Stimulated activated CD8-positive, alpha-beta memory T cell treated with anti-CD3 and anti-CD28 coated beads, Interleukin-7, amount 100 ng/mL, for 24 hours (primary cell): ENCODE measurements around the gene NAA10.

ENCODE experiments used
- DNase-seq: peaks from one replicate; pipeline ENCODE4 v3.0.0-alpha.2; 2020; ENCODE audit warnings: low read depth

NAA10 gene

DNA sequence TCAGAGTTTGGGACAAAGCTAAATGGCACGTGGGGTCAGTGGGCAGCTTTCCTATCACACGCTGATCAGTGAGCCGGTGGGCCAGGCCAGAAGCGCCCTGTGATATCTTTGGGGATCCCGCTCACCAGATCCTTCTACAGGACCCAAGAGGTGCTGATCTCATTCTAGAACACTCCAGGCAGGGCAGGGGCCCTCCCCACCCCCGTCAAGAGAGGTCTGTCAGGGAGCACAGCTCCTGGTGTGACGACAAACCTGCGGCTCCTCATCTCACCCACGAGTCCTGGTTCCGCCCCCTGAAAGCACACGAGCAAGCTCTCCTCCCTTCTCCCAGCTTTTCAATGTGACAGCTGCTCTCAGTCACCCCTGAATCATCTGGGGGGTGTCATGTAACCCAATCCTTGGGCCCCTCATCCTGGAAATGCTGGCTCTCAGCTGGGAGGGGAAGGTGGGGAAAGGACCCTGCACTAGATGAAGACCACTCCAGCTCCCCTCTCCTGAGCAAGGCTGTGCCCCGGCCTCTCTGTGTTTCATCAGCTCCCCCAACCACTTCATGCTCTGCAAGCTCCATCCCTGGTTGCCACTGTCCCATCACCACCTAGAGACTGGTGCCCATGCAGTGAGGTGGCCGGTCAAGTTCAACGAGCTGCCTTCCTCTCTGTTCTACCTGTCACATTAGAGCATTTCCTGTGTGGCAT is 32.2 kb upstream of the NAA10 start:
- no peak for DNase-seq

DNA sequence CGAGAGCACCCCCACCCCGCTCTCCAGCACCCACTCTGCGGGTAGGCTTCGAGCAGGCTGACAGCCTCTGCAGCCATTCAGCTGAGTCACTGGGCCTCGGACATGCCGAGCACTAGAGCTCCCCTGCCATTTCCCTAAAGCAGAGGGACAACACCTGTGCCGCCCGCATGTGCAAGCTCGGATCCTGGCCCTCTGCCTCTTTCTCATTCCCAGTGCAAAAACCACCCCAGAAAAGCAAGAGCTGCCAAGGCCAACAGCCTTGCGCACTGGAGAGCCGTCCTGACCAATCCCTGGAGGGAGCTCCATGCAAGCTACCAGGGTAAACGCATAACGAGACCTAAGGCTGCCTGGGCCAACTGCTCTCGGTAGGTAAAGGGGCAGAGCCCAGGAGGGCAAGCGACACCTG is 31.4 kb upstream of the NAA10 start:
- no peak for DNase-seq

DNA sequence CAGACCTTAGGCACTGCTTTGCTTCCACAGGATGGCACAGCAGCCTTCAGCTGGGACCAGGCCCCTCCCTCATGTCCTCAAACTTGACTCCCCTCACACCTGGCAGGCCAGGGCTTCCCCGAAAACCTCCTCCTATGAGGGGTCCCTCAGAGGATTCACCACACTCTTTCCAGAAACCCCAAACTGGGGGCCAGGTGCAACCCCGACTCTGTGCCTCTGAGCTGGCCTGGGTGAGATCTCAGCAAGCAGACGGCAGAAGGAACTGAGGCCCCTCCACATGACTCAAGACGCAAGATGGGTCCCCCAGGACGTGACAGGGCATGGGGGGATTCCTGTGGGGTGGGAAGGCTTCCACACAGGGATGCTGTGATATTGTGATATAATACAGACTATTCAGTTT is 30.6 kb upstream of the NAA10 start:
- no peak for DNase-seq

DNA sequence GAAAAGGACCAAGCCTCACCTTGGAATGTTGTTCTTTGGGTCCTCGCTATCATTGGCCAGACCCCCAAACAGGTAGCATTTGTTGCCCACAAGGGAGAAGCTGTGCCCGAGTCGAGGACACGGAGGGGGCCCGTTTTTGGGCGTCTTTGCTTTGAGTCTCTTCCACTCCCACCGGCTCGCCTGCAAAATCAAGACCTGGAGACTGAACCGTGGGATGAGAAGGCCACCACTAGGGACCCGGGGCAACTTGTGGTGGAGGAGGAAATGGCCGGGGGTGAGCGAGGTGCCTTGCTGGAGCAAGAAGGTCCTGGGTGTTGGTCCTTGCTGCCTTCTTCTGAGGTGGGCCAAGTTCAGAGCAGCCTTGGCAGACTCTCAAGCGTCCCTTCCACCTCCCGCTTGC is 29.3 kb upstream of the NAA10 start:
- no peak for DNase-seq

DNA sequence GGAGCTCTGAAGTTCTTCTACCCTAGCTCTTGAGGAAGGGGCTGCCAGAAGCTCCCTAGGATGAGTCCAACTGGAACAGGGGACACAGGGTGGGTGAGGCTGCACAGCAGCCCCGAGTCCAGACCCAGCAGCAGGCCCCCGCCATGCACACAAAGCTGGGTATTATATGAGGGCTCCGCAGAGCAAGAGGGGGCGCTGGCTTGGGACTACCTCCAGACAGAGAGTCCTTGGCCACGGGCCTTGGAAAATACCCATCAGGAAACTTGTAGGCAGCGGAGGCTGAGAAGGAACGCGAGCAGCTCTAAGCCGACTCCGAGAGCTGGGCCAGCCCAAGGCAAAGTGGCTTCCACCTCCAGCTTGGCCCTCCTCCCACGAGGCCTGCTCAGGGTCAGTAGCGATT is 28.7 kb upstream of the NAA10 start:
- no peak for DNase-seq

DNA sequence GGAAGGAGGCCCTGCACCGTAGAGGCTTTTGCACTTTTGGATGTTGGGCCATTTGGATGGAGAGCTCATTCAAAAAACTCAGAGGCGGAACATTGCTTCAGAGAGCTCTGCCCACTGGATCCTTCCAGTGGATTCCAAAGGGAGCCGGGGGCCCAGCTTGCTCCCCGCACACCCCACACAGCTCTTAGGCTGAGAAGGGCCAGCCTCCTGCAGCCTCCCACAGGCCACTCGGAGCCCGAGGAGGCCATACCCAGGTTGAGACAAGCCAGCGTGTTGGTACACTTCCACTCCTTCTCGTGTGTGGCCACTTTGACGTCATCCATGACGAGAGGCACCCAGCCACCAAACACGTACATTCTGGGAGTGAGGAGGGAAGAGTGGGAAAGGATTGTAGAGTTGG is 26.5 kb upstream of the NAA10 start:
- no peak for DNase-seq

DNA sequence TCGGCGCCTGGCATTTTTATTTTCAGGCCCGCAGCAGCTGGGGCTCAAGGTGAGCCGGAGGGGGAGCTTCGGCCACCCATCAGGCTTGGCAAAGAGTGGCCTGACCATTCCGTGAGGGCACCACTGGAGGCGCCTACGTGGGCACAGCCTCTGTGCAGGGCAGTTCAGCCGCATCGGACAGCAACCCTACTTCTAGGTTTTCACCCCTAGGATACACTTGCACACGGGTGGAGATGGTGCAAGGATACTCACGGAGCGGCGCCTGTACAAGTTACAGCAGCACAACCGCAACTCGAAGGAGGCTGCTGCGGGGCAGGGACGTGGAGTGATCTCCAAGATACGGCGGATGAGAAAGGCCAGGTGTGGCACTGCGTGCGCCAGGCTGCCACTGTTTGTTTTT is 25.9 kb upstream of the NAA10 start:
- DNase-seq: no peak

DNA sequence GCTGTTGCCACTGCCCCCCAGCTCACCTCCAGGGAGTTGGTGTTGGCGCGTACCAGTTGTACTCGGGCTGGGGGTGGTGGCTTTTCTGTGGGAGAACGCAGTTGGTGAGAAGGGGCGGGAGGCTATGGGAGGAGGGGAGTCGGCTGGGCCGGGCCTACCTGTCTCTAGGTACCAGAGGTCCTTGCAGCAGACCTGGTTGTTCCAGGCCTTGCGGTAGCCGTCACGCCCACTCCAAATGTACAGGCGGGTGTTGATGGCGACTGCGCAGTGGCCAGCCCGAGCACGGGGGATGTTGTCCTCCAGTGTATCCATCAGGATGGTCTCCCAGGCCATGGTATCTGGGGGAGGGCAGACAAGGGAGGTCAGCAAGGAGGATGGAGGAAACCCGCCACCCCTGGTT is 25.2 kb upstream of the NAA10 start:
- DNase-seq: no peak

DNA sequence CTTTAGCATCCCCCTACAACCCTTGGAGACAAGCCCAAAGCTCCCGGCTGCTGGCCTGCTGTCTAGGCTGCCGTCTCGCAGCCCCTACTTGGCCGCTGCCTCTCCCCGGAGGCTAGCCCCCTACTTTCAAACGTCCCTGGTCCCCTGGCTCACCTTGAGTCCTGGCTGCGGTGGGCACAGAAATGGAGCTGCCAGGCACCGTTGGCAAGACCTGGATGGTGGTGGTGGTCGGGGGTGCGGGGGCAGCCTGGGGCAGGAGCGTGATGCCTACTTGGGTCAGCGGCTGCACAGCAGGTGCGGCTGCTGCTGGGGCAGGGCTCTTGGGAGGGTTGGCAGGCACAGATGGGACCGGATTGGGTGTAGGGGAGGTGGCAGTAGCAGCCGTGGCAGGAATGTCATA is 24.8 kb upstream of the NAA10 start:
- no peak for DNase-seq

DNA sequence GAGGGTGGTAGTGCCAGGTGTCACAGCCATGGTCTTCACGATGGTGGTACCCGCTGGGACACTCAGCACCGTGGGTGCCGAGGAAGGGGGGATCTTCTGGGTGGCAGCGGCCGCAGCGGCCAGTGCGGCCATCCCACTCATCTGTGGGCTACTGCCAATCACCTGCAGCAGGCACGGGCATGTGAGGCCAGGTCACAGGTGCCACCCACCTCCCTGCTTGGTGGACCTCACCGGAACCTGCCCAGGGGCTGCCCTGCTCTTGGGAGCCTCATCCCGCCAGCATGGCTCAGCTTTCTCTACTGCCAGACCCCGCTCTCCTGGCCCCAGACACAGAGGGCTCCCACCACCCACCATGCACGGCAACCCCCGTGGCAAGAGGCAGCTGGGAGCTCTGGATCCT is 23.8 kb upstream of the NAA10 start:
- no peak for DNase-seq

DNA sequence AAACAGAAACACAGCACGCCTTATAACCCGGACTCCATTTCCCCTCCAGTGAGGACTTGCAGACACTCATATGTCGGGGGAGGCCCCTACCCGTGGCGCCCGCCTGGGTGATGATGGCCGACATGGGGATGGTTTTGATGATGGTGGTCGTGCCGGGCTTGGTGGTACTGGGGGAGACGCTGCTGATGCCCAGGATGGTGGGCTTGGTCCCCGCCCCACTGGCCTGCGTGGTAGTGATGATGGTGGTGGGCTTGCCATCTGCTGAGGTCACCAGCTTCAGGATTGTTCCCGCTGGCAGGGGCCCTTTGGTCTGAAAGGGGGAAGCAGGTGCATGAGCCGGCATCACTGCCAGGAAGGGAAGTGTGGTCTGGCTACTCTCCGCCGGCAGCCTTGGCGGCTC is 22.4 kb upstream of the NAA10 start:
- DNase-seq: no peak

DNA sequence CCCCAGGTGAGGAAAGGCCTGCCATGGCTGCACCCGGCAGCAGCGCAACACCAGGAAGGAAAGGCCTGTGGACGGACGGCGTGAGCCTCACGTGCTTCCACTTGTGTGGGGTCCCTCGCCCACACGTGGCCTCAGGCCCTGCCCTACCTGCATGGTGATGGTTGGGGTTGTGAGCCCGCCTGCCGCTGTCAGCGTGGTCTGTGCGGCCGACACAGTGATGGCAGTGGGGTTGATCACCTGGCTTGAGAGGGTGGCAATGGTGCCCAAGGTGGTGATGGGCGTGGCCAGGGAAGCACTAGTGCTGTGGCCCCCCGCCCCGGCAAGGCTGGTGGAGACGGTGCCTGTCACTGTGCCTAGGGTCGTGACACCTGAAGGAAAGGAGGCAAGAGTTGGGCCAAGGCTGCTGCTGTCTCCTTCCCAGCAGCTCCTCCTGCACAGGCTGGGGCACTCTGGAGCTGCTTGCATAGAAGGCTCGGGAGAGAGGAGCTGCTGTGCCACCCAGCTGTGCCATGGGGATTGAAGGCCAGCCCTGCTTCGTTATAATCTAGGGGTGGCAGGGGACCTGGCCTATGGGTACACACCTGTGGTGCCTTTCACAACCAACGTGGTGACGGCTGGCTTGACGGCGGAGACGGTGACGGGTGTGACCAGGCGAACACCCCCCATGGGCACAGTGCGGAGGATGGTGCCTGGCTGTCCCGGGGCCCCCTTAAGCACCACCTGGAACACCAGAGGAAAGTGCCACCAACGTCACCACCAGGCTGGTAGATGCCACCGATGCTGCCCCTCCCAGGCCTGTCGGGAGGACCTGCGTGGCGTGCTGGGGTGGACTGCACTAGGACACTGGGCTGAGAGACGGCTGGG is 21.4 kb upstream of the NAA10 start:
- no peak for DNase-seq

DNA sequence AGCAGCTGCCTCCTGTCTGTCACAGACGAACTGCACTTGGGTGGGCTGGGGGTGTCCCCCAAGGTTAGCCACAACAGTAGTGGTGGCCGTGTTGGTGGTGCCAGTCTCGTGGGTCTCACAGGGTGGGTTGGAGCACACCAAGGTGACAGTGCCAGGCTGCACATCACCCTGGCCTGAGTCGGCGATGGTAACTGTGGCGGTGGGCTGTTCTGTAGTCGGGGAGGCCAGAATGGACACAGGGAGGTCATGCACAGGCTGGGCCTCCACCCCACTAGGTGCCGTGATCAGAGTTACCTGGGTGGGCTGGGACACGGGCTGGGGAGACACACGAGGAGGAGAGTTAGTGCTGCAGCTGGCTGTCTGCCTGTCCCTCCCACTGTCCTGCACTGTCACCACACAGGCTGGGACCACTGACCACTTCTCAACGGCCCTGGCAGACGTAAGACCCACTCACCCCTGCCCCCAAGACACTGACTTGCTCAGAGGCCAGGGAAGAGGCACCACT is 20.4 kb upstream of the NAA10 start:
- no peak for DNase-seq

DNA sequence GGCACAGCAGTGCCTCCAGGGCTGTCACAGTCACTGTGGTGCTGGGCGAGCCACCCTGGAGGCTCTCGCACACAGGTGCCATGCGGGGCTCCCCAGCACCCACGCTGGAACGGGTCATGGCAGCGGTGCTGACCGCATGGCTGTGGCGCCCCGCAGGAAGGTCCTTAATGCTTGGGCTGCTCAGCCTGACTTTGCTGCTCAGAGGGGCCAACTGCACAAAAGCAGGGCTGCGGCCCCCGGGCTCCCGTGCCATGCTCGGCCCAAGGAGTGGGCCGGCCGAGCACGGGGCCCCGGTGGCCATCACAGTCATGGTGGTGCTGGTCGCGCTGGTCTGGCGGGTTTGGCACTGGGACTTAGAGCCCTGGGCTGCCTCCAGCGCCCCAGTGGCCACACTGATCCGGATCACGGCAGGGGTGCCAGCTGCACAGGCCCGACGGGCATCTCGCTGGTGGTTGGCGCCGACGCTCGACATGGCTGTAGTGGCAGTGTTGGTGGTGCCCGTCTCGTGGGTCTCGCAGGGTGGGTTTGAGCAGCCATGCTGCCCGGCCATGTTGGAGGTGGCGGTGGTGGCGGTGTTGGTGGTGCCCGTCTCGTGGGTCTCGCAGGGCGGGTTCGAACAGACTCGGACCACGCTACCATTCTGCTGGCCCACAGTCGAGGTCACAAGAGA is 19.9 kb upstream of the NAA10 start:
- no peak for DNase-seq

DNA sequence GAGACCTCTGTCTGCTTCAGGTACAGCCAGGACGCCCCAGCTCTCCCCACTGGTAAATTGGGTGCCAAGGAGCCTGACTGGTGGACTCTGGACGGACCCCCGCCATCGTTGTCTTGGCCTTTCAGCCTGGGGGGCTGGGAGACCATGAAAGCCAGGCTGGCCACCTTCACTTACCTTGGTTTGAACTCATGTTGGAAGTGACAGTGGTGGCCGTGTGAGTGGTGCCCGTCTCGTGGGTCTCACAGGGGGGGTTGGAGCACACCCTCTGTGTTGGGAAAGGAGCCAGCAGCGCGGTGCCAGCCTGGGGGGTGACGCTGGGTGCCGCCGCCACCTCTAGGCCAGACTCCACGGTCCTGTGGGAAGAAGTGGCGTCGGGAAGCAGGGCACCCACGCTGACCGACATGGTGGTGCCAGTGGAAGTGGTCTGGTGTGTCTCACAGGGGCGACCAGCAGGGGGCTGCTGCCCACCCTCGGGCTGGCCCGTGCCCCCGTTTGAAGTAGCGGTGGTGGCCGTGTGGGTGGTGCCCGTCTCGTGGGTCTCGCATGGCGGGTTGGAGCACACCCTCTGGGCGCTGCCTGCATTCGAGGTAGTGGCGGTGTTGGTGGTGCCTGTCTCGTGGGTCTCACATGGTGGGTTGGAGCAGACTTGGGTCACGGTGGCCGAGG is 19.2 kb upstream of the NAA10 start:
- DNase-seq: no peak

DNA sequence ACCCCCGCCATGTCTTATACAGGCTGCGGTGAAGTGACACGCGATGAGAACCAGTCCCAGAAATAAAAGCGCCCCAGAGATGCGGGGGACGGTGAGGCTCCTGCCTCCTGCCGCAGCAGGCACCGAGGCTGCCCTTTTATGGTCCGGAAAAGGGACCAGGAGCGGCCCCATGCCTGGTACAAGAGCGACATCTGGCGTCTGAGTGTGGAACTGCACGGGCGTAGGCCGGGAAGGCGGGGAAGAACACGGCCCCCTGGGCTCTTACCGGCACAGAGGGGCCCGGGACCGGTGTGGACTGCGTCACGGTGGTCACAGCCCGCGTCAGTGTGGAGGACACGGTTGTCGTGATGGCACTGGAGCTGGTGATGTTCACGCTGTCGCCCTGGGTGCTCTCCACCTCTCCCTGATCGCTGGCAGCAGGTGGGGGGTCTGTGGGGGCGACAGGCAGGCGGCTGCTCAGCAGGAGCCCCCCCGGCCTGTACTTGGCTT is 18.5 kb upstream of the NAA10 start:
- DNase-seq: peak; percentile 44

DNA sequence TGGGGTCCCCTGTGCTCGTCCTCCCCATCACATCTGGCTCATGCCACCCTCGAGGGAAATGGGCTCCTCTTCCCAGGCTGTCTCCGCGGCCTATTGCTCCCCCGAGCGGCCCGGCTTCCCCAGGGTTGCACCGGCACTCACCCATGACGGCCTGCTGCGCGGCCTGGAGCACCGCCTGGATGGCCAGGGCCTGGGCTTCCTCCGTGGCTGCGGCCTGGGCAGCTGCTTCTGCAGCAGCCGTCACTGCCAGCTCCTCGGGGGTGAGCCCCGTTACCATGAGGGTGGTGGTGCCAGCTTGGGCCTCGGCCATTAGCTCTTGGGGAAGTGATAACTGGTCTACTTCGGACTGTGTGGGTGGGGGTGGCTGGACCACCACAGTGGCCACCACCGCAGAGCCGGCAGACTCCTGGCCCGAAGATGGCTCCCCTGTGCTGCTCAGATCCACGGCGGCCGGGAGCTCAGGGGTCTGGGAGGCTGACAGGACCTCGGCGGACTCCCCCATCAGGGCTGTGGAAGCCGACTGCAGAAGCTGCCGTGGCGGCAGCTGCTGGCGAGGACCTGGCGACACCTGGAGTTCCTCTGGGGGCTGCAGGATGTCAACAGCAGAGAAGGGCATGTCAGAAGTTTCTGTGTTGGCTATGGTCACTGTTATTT is 17.7 kb upstream of the NAA10 start:
- no peak for DNase-seq

DNA sequence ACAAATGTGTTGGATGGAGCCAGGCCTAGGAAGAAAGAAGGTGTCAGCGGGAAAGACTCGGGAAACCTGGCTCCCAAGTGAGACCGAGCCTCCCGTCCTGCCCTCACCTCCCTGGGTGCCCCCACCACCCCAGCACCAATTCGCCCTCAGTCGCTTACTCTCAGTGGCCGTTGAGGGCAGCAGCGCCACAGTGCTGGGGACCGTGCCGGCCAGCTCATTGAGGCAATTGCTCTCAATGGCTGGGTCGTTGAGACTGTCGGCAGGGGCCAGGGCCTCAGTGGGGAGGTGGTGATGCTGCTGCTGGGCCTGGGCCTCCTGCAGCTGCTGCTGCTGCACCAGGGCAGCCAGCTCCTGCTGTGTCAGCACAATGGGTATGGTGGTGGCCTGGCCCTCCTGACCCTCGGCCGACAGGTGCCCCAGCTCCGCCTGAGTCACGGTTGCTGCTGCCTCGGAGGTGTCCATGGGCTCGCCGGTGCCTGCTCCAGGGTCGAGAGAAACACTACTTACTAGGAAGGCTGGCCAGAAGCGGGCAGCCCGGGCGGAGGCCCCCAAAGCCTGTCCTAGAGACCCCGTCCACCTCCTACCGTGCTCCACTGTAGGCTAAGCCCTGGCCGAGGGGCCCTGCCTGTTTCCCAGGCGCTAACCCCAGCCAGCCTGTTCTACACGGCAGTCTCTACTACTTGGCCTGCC is 17.0 kb upstream of the NAA10 start:
- DNase-seq: no peak

DNA sequence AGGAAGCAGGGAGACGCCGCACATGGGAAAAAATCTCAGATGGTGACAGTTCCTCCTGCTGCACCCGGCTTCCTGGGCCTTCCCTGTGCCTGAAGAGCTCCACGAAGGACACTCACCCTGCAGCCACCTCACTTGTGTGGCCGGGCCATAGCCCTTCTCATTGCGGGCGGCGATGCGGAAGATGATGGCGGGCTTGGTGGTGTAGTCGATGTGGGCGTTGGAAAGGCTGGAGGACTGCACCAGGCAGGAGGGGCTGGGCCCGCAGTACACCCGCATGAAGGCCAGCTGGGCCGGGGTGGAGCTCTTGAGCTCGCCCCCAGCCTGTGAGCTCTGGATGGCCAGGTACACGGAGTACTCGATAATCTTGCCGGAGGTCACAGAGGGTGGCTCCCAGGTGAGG is 15.3 kb upstream of the NAA10 start:
- DNase-seq: no peak

DNA sequence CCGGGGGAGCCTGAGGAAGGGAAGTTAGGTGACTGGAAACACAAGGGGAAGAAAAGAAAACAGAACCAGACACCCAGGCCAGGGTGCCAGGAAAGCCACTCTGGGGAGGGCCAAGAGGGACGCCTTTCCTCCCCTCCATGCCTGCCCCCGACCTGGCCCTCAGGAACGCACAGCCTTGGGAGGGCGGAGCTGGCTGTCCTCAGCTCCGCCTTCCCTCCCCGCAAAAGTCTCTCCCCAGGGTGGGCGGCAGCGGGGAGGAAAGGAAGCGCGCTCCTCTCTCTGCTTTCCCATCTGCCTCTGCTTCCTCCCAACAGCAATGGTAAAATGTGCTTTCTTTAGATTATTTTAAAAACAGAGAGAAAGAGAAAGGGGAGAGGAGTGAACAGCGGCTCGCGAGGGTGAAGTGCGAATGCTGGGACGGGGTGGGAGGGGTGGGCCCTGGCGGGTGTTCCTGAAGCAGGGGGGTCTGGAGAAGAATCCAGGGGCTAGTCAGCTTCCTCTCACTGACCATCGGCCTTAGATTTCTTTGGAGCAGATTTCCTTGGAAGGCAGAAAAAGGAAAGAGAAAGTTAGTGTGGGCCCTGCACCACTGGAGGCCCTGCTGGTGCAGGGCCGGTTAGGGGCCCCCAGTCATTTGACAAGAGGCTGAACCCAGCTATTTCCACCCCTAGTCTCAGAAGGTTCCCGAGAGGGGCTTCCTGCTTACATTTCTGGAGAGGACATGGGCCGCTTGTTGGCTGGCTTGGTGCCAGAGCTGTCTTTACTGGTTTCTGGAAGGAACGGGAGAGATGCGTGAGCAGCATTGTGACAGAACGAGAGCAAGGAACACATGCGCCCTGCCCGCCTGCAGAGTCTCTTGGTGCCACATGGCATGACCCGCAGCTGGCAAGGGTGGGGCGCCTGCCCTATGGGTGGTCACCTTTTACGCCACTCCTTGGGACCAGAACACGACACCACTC is 14.3 kb upstream of the NAA10 start:
- DNase-seq: no peak
